Activated CD4-positive, alpha-beta T cell treated with anti-CD3 and anti-CD28 coated beads for 36 hours (primary cell): ENCODE measurements around the gene MFAP5. TPM values are rescaled to one million over a fixed set of nuclear protein-coding genes. Genes with fewer than 3 reads are reported as not detected.

Experiments
- ATAC-seq: fragments of 200-7000 bp; cut with Tn5 transposase; one replicate; pipeline ENCODE4 v1.10.0; 2021; ENCODE audit warnings: mild to moderate bottlenecking, moderate library complexity
- CTCF ChIA-PET: fragments of 350-600 bp; sonication (Branson Sonifier 250); formaldehyde crosslinking; loops from one replicate; lab custom pipeline; 2021; ENCODE audit warnings: antibody characterized with exemption; lab: Charles Lee
- POLR2A ChIA-PET: fragments of 350-600 bp; sonication (Branson Sonifier 250); formaldehyde crosslinking; loops from one replicate; lab custom pipeline; 2021; ENCODE audit warnings: antibody characterized with exemption, inconsistent platforms; lab: Charles Lee
- DNase-seq: peaks from one replicate; pipeline ENCODE4 v3.0.0-alpha.2; 2020
- H3K27ac Mint-ChIP-seq: one replicate; pipeline ENCODE4 v1.8.0; 2021; ENCODE audit warnings: mixed read lengths
- H3K27me3 Mint-ChIP-seq: one replicate; pipeline ENCODE4 v1.8.0; 2021; ENCODE audit warnings: mixed read lengths
- H3K36me3 Mint-ChIP-seq: one replicate; pipeline ENCODE4 v1.8.0; 2021; ENCODE audit warnings: low read depth, mixed read lengths
- H3K4me1 Mint-ChIP-seq: one replicate; pipeline ENCODE4 v1.8.0; 2021; ENCODE audit warnings: mixed read lengths
- H3K4me3 Mint-ChIP-seq: one replicate; pipeline ENCODE4 v1.8.0; 2021; ENCODE audit warnings: mild to moderate bottlenecking, moderate library complexity, mixed read lengths
- H3K9me3 Mint-ChIP-seq: one replicate; pipeline ENCODE4 v1.8.0; 2021; ENCODE audit warnings: low read depth, mixed read lengths
- intact Hi-C, 2 experiments: fragments of 100-400 bp; cut with DNase I in 1 of 2; cut with micrococcal nuclease in 1 of 2; formaldehyde crosslinking; loops; one replicate each; pipeline versions ENCODE4 v1.14.2 to v1.15.1; 2022 to 2024; cut with DNase I, micrococcal nuclease
- total RNA-seq, 2 experiments: library from RNA; stranded (reverse); gene quantifications; one replicate each; pipeline ENCODE4 v1.2.3, GENCODE V29; 2021

The MFAP5 gene
- total RNA-seq, 2 experiments from 2014 or later = not detected

GRCh38 chr12:8603286-8603685, 59.3 kb downstream of the MFAP5 start:
- no peak for ATAC-seq
- intact Hi-C loops = no loop called here
- H3K4me3 Mint-ChIP-seq = no peak overlapping the region

GRCh38 chr12:8596561-8596960, 66.1 kb downstream of the MFAP5 start:
- H3K9me3 Mint-ChIP-seq = no peaks in the 10 kb centered on the region
- CTCF ChIA-PET = no interaction called here
- H3K27ac Mint-ChIP-seq = no peak overlapping the region
- no peak overlapping the region for H3K4me3 Mint-ChIP-seq
- DNase-seq (no peak), ATAC-seq (no peak)
- no peaks in the 10 kb centered on the region for H3K27me3 Mint-ChIP-seq
- intact Hi-C loops = no loop called here
- POLR2A ChIA-PET = no interaction called here
- H3K4me1 Mint-ChIP-seq = no peaks in the 10 kb centered on the region
- H3K36me3 Mint-ChIP-seq = no peaks in the 10 kb centered on the region

More at GRCh38 chr12:8603286-8603685, 59.3 kb downstream of the MFAP5 start:
- no peak for DNase-seq
- Mint-ChIP-seq H3K4me1 (no peaks in the 10 kb centered on the region), H3K36me3 (no peaks in the 10 kb centered on the region), H3K9me3 (no peaks in the 10 kb centered on the region), H3K27ac (no peak overlapping the region), H3K27me3 (peaks cover 16% of the 10 kb centered on the region)
- ChIA-PET POLR2A (no interaction called here), CTCF (no interaction called here)

Other genes with a start within 250 kb of the MFAP5 start
- gene CLEC6A, start 206.9 kb downstream of the MFAP5 start, total RNA-seq = not detected
- not detected for gene CLEC4D, start 149.3 kb downstream of the MFAP5 start, total RNA-seq
- not detected for gene CLEC4E, start 121.9 kb downstream of the MFAP5 start, total RNA-seq
- not detected for gene AICDA, start 50.0 kb downstream of the MFAP5 start, total RNA-seq
- gene RIMKLB, start 35.2 kb upstream of the MFAP5 start, total RNA-seq = 1 to 10 TPM; 5.2 to 5.3 TPM
- not detected for gene A2ML1, start 159.8 kb upstream of the MFAP5 start, total RNA-seq